Ascending aorta (tissue), 2 donors: ENCODE data around the gene PDXP. TPM values are rescaled to one million over a fixed set of nuclear protein-coding genes. Genes with fewer than 3 reads are reported as not detected.

Experiments
- DNase-seq, 2 donors: peaks; one replicate each; pipeline ENCODE4 v3.0.0-alpha.2; 2019; ENCODE audit warnings: low spot score in 2 of 2
- H3K27ac ChIP-seq, 2 donors: fragments of 200-600 bp; sonication (generic); one replicate each; pipeline ENCODE4 v1.5.1; 2016 to 2017; ENCODE audit warnings: mild to moderate bottlenecking in 1 of 2
- H3K27me3 ChIP-seq: fragments of 200-600 bp; sonication (generic); one replicate; pipeline ENCODE4 v1.5.1; 2017
- H3K36me3 ChIP-seq, 2 donors: fragments of 200-600 bp; sonication (generic); one replicate each; pipeline ENCODE4 v1.5.1; 2016
- H3K4me1 ChIP-seq, 2 donors: fragments of 200-600 bp; sonication (generic); one replicate each; pipeline ENCODE4 v1.5.1; 2016 to 2017; ENCODE audit warnings: mild to moderate bottlenecking in 1 of 2
- H3K4me3 ChIP-seq, 2 donors: fragments of 200-600 bp; sonication (generic); one replicate each; pipeline ENCODE4 v1.5.1; 2016 to 2017; ENCODE audit warnings: mild to moderate bottlenecking in 1 of 2
- H3K9me3 ChIP-seq, 2 donors: fragments of 200-600 bp; sonication (generic); one replicate each; pipeline ENCODE4 v1.5.1; 2016
- CTCF ChIP-seq, 3 experiments: fragments of 200-600 bp in 2 of 3; fragments of 450-650 bp in 1 of 3; sonication (generic) in 2 of 3; IDR thresholded peaks; one replicate each; pipeline ENCODE4 v1.5.1; 2016 to 2019; ENCODE audit warnings: antibody characterized with exemption in 3 of 3, mild to moderate bottlenecking in 1 of 3, moderate library complexity in 1 of 3
- intact Hi-C: fragments of 100-400 bp; cut with DNase I; formaldehyde crosslinking; loops from one replicate; pipeline ENCODE4 v1.15.1; 2023
- total RNA-seq: library from RNA; depleted of rRNA; stranded (reverse); fragments of >200 nt; gene quantifications from one replicate; pipeline ENCODE4 v1.1.0, GENCODE V29; 2016

PDXP gene
- total RNA-seq, 1 donor from 2014 or later: 10.6 TPM

- Histone ChIP-seq H3K27ac (peak overlapping the region; percentile 73 to 78), H3K9me3 (no peaks in the 10 kb centered on the region), H3K36me3 (peaks cover 16 to 45% of the 10 kb centered on the region in 2 donors), H3K4me3 (no peak overlapping the region), H3K4me1 (peaks cover 0 to 16% of the 10 kb centered on the region in 2 donors), H3K27me3 (no peaks in the 10 kb centered on the region)
- peak in 1 of 2 donors; percentile 89 for DNase-seq
- intact Hi-C loops: no loop called here
- TF ChIP-seq CTCF (IDR thresholded peaks at IDR 0.05): peak in 1 of 3 experiments; percentile 16
Observed at GRCh38 chr22:37626144-37626543, 32.4 kb upstream of the PDXP start.

GRCh38 chr22:37626556-37627075 lies 31.9 kb upstream of the PDXP start:
- DNase-seq: no peak
- intact Hi-C loops: no loop called here
- Histone ChIP-seq H3K4me3 (no peak overlapping the region), H3K27ac (peak overlapping the region; percentile 73 to 78), H3K36me3 (peaks cover 19 to 45% of the 10 kb centered on the region in 2 donors), H3K27me3 (no peaks in the 10 kb centered on the region), H3K9me3 (no peaks in the 10 kb centered on the region), H3K4me1 (peaks cover 0 to 16% of the 10 kb centered on the region in 2 donors)
- no peak for TF ChIP-seq CTCF (IDR thresholded peaks at IDR 0.05)

- no peaks in the 10 kb centered on the region for H3K9me3 ChIP-seq
- no peak for TF ChIP-seq CTCF (IDR thresholded peaks at IDR 0.05)
- peaks cover 0 to 16% of the 10 kb centered on the region in 2 donors for H3K4me1 ChIP-seq
- H3K27ac ChIP-seq: peak overlapping the region; percentile 73 to 78
- H3K36me3 ChIP-seq: peaks cover 19 to 50% of the 10 kb centered on the region in 2 donors
- no peaks in the 10 kb centered on the region for H3K27me3 ChIP-seq
- no peak for DNase-seq
- H3K4me3 ChIP-seq: no peak overlapping the region
- intact Hi-C loops: no loop called here
Observed at GRCh38 chr22:37627121-37627520, 31.4 kb upstream of the PDXP start.

- no peak overlapping the region for H3K4me3 ChIP-seq
- intact Hi-C loops: no loop called here
- H3K27me3 ChIP-seq: no peaks in the 10 kb centered on the region
- peaks cover 0 to 16% of the 10 kb centered on the region in 2 donors for H3K4me1 ChIP-seq
- no peak for DNase-seq
- peaks cover 19 to 51% of the 10 kb centered on the region in 2 donors for H3K36me3 ChIP-seq
- no peaks in the 10 kb centered on the region for H3K9me3 ChIP-seq
- TF ChIP-seq CTCF (IDR thresholded peaks at IDR 0.05): no peak
- H3K27ac ChIP-seq: peak overlapping the region in 1 of 2 donors; percentile 73
Observed at GRCh38 chr22:37627545-37627944, 31.0 kb upstream of the PDXP start.

GRCh38 chr22:37628830-37629229 lies 29.7 kb upstream of the PDXP start:
- Histone ChIP-seq H3K27me3 (no peaks in the 10 kb centered on the region), H3K4me3 (no peak overlapping the region), H3K9me3 (no peaks in the 10 kb centered on the region), H3K4me1 (peaks cover 9 to 26% of the 10 kb centered on the region in 2 donors), H3K27ac (no peak overlapping the region), H3K36me3 (peaks cover 19 to 47% of the 10 kb centered on the region in 2 donors)
- TF ChIP-seq CTCF (IDR thresholded peaks at IDR 0.05): no peak
- intact Hi-C loops: no loop called here
- no peak for DNase-seq

GRCh38 chr22:37629928-37630327 lies 28.6 kb upstream of the PDXP start:
- Histone ChIP-seq H3K27ac (no peak overlapping the region), H3K4me1 (peaks cover 15 to 37% of the 10 kb centered on the region in 2 donors), H3K4me3 (no peak overlapping the region), H3K36me3 (peaks cover 19 to 40% of the 10 kb centered on the region in 2 donors), H3K9me3 (no peaks in the 10 kb centered on the region), H3K27me3 (no peaks in the 10 kb centered on the region)
- intact Hi-C loops: no loop called here
- no peak for TF ChIP-seq CTCF (IDR thresholded peaks at IDR 0.05)
- DNase-seq: no peak
